ENCODE measurements around the gene FGFRL1. TPM values are rescaled to one million over a fixed set of nuclear protein-coding genes. Genes with fewer than 3 reads are reported as not detected.

The FGFRL1 gene
- total and polyA plus RNA-seq, 2 of the 13 experiments (the other 11 are each of a cell fraction or from before 2014, with no cell fraction given): 19.1 to 30.6 TPM

- no peak for TF ChIP-seq ZBTB43 (CRISPR knock-in tag; conservative IDR thresholded peaks at IDR 0.05)
- no peak for TF ChIP-seq SP4 (CRISPR knock-in tag; IDR thresholded peaks at IDR 0.05)
- TF ChIP-seq ZNF441 (CRISPR knock-in tag; IDR thresholded peaks at IDR 0.05; ENCODE audit: borderline replicate concordance): 0 out of 2 replicates have a peak, but pooled peaks have one; percentile 7
- TF ChIP-seq AKNA (CRISPR knock-in tag; IDR thresholded peaks at IDR 0.05; ENCODE audit: borderline replicate concordance): no peak
- no peak for TF ChIP-seq ZNF230 (CRISPR knock-in tag; IDR thresholded peaks at IDR 0.05)
- no peak for TF ChIP-seq ELF3 (CRISPR knock-in tag; IDR thresholded peaks at IDR 0.05)
- TF ChIP-seq CREB1 (IDR thresholded peaks at IDR 0.05): no peak
- no peak for TF ChIP-seq CREB1 (CRISPR knock-in tag; IDR thresholded peaks at IDR 0.05)
- TF ChIP-seq IRX3 (CRISPR knock-in tag; IDR thresholded peaks at IDR 0.05; ENCODE audit: borderline replicate concordance, low read depth): no peak
- TF ChIP-seq ZNF646 (CRISPR knock-in tag; IDR thresholded peaks at IDR 0.05): no peak
- TF ChIP-seq USF2 (IDR thresholded peaks at IDR 0.05; ENCODE audit: low read depth, low read length): no peak
- no peak; the same call in 1 of the 2 replicates for TF ChIP-seq USF2 (CRISPR knock-in tag; IDR thresholded peaks at IDR 0.05; ENCODE audit: borderline replicate concordance)
- TF ChIP-seq JUNB (CRISPR knock-in tag; IDR thresholded peaks at IDR 0.05; ENCODE audit: borderline replicate concordance): no peak
These were observed 18.1 kb upstream of the FGFRL1 start, which contains the start of gene SLC26A1 (continued) for GRCh38 chr4:993111-994029.

Measured in HepG2 (cell line).